ENCODE results near the gene PARP16.

The PARP16 gene, protein sequence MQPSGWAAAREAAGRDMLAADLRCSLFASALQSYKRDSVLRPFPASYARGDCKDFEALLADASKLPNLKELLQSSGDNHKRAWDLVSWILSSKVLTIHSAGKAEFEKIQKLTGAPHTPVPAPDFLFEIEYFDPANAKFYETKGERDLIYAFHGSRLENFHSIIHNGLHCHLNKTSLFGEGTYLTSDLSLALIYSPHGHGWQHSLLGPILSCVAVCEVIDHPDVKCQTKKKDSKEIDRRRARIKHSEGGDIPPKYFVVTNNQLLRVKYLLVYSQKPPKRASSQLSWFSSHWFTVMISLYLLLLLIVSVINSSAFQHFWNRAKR

DNA sequence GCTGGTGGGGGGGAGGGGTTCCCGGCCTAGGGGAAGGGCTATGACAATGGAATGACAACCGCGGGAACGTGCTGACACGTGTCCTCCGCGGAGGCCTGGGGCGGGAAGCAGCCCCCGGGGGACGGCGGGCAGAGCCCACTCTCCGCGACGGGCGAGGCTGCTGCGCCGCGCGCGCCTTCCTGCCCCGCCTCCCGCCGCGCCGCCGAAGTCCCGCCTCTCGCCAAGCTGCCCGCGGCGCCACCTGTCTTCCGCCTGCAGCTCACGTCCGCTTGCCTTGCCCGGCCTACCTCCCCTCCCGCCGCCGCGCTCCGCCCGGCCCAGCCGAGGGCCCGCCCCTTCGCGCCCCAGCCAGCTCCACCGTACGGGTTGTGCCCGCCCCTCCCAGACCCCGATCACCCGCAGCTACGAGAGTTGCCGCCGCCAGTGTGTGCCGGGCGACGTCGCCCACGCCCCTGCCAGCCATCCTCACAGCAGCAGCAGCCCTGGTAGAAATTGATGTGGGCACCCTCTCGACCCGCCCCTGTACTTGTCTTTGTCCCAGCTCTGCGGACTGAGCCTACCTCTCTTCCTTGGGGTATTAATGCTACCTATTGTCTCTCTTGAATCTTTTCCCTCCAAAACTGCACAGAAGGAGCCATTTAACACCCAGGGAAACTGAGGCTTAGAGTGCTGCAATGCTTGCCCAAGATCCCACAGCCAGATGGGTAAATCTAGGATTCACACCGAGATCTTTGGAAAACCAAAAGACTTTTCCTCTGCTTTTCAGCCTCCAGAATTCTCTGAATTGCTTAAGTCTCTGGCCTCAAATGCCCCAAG lies at the start of gene PARP16:
Gene PARP16 (minus strand): TSS at position 180 of the 816 bp plus-strand sequence. CDS start 457 bp downstream, outside the sequence.
- DNase-seq, result peak; percentile 94

GRCh38 chr15:65335278-65336055 lies 48.8 kb upstream of the PARP16 start:
- no peak for DNase-seq

DNA sequence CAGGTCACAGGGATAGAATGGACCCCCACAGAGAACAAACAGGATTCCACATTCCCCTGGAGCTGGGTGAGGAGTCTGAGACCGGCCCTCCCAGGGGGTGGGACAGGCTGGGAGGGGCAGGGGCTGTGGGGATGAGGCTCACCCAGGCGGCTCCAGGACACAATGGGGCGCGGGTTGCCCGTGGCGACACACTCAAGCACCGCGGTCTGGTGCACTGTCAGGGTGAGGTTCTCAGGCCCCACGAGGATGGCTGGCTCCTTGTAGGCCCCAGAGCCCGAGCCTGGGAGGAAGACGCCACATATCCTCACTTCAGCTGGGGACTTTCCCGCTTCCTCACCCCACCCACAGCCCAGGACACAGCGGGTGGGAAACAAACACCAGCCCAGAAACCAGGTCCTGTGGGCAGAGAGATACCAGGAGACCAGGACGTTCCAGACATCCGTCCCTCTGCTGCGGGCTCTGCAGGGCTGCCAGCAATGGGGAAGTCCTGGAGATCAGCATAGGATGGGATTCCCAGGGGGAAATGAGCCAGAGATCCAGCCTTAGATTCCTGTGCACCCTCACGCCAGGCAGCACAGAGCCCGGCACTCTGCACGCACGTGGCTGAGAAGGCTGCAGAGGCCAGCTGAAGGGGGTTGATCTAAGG lies 48.0 kb upstream of the PARP16 start:
- no peak for DNase-seq

DNA sequence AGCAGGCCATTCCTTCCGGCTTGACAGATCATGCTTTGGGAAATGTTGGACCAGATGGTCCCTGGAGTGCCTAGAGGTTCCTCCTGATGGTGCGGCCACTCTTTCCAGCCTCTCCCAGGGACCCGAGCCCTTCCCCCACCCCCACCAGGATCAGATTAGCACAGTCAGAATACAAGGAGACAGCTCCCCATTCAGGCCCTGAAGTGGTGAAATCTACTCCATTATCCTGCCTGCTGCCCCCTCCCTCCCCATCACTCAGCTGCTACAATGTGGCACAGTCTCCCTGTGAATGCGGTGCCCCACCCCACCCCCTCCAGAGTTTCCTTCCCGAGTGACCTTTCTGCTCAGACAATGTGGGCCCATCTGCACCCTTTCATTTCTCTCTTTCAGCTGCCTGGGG lies 47.2 kb upstream of the PARP16 start:
- no peak for DNase-seq

- no peak for DNase-seq
Observed at GRCh38 chr15:65333148-65333820, 46.6 kb upstream of the PARP16 start.

DNA sequence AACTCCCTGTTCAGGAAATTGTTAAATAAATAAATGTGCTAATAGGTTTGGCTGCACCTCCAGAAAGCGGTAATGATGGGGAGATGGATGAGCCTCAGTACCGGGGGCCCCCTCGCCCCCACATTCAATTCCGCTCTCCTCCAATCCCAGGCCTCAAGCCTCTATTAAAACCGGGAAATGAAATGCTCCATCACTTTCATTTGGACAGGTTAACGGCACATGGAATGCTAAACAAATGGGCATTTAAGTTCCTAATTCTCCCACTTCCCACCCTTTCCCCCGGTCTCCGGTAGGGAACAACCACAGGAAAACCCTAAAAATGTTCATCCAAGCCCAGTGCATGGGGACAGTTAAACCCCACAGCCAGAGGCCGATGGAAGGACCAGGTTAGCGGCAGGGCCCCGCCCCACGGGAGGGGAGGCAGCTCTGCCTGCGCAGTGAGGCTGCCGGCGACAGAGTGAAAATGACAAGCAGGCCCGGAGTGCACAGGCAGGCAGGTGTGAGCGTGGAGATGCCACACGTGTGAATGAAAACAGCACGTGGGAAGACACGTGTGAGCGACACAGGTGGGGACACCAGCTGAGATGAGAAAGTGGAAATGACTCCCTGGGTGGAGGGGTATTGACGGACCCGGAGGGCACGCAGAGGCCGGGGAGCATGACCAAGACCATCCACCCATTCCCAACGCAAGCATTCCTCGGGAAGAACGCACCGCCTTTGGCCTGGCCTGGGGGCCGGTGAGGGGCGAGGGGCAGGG lies 45.9 kb upstream of the PARP16 start:
- DNase-seq, result no peak

DNA sequence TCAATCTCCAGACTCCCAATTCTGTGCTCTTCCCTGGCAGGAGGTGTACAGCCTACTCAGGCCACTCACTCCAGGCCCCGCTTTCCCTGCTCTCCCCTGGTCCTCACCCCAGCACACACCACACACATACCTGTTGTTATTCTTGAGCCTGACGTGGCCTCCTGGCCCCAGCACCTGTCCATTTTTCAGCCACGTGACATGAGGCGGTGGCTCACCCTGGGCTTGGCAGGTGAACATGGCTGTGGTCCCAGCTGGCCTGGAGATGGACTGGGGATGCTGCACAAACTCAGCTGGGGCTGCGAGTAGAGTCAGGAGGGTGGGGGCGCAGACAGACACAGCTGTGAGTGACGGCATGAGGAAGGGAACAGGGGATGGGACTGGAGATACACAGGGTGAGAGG lies 45.1 kb upstream of the PARP16 start:
- DNase-seq, result no peak

- no peak for DNase-seq
Observed at GRCh38 chr15:65330934-65331645, 44.4 kb upstream of the PARP16 start.

- no peak for DNase-seq
Observed at GRCh38 chr15:65329984-65330735, 43.5 kb upstream of the PARP16 start.

GRCh38 chr15:65329288-65329983 lies 42.8 kb upstream of the PARP16 start:
- DNase-seq, result no peak

DNA sequence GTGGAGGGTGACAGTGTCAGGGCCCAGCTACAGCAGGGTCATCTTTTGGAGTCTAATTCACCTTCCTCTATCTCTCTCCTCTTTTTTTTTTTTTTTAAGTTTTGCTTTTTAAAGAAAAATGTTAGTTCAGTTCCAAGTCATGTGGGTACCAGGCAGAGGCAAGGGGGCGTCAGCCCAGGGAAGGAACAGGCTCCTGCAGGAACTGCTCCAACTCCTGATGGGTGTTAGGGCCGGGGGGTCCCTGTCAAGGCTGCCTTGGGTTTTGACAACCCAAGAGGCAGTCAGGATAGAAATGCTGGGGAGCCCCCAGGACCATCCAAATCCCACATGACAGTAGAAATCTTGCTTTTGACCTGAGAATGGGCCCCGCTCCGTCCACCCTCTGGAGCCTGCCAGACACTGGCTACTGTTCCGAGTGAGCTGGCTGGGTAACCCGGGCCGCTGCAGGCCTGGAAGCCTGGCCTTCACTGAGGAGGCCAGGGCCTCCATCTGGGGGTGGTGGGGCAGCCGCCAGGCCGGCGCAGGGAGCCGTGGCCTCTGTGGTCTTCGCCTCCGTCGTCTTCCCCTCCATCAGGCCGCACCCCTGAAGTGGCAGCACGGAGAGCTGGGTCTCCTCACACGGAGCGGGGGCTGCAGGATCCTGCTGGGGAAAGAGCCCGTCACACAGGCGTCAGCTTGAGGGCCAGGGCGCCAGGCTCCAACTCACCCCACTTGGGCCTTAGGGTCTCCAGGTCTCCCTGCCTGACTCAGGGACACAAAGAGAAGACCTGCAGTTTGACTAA lies 42.0 kb upstream of the PARP16 start:
- DNase-seq, result no peak

GRCh38 chr15:65327651-65328393 lies 41.1 kb upstream of the PARP16 start:
- no peak for DNase-seq

- no peak for DNase-seq
Observed at GRCh38 chr15:65326818-65327217, 40.1 kb upstream of the PARP16 start.

DNA sequence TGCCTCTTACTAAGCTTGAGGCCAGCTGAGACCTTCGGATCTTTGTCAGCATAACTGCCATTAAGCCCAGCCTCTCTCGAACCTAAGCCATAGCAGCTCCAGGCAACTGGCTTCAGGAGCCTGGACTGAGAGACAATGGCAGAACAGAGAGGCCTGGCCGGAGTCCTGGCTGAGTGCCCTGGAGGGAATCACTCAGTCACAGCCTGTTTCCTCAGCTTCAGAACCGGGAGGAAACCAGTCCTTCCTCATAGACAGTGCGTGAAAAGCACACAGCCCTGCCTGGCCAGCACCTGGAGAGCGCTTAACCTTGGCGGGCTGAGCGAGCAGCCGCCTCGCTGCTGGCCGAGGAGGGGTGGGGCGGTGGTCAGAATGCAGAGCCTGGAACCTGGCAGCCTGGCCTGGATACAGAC lies 39.4 kb upstream of the PARP16 start:
- no peak for DNase-seq

DNA sequence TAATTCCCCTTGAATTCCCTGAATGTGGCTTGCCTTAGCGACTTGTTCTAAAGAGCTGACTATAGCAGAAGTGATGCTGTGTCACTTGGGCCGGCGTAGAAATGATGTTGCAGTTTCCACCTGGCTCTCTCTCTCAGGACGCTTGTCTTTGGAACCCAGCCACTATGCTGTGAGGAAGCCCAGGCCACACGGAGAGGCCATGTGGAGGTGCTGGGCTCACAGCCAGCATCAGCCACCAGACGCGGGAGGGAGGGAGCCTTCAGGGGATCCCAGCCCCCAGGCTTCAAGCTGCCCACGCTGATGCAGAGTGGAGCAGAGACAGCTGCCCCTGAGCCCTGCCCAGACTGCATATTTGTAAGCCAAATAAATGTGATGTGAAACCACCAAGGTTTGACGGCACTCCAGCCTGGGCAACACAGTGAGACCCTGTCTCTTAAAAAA lies 36.4 kb upstream of the PARP16 start:
- DNase-seq, result no peak

GRCh38 chr15:65318870-65319356 lies 32.2 kb upstream of the PARP16 start:
- DNase-seq, result peak; percentile 84

GRCh38 chr15:65312400-65312916 lies 25.8 kb upstream of the PARP16 start:
- DNase-seq, result no peak
